ENCODE measurements around the gene EFNA5. TPM values are rescaled to one million over a fixed set of nuclear protein-coding genes. Genes with fewer than 3 reads are reported as not detected.

The EFNA5 gene
- total RNA-seq, 6 experiments from 2014 or later = 0.26 TPM; not detected in 5

GRCh38 chr5:107414802-107415201, 255.9 kb downstream of the EFNA5 start:
- no peak for DNase-seq
- H3K27me3 Mint-ChIP-seq (ENCODE audit: insufficient read depth) = peaks cover 6% of the 10 kb centered on the region; the same call in 1 of the 2 replicates
- no peak overlapping the region for H3K4me3 Mint-ChIP-seq
- no peak overlapping the region for H3K27ac Mint-ChIP-seq
- TF ChIP-seq CTCF (IDR thresholded peaks at IDR 0.05) = no peak
- H3K4me1 Mint-ChIP-seq (ENCODE audit: low read depth) = no peaks in the 10 kb centered on the region
- no peaks in the 10 kb centered on the region for H3K36me3 Mint-ChIP-seq (ENCODE audit: low read depth)
- H3K9me3 Mint-ChIP-seq = no peaks in the 10 kb centered on the region; the same call in 1 of the 2 replicates

- no peak overlapping the region for H3K4me3 Mint-ChIP-seq
- H3K36me3 Mint-ChIP-seq (ENCODE audit: low read depth) = no peaks in the 10 kb centered on the region
- peaks cover 4% of the 10 kb centered on the region for H3K9me3 Mint-ChIP-seq
Observed at GRCh38 chr5:107413754-107414153, 257.0 kb downstream of the EFNA5 start.

GRCh38 chr5:107408564-107408963, 262.2 kb downstream of the EFNA5 start:
- Mint-ChIP-seq H3K36me3 (ENCODE audit: low read depth) (no peaks in the 10 kb centered on the region), H3K4me1 (ENCODE audit: low read depth) (no peaks in the 10 kb centered on the region), H3K27ac (no peak overlapping the region)

More at GRCh38 chr5:107413754-107414153, 257.0 kb downstream of the EFNA5 start:
- DNase-seq = no peak
- TF ChIP-seq CTCF (IDR thresholded peaks at IDR 0.05) = no peak
- Mint-ChIP-seq H3K27me3 (ENCODE audit: insufficient read depth) (peaks cover 2% of the 10 kb centered on the region; the same call in 1 of the 2 replicates), H3K4me1 (ENCODE audit: low read depth) (no peaks in the 10 kb centered on the region), H3K27ac (no peak overlapping the region)

GRCh38 chr5:107407713-107408298, 262.9 kb downstream of the EFNA5 start:
- Mint-ChIP-seq H3K9me3 (peaks cover 7% of the 10 kb centered on the region), H3K4me3 (no peak overlapping the region), H3K27ac (no peak overlapping the region), H3K36me3 (ENCODE audit: low read depth) (no peaks in the 10 kb centered on the region), H3K4me1 (ENCODE audit: low read depth) (no peaks in the 10 kb centered on the region), H3K27me3 (ENCODE audit: insufficient read depth) (peaks cover 5% of the 10 kb centered on the region; the same call in 1 of the 2 replicates)
- TF ChIP-seq CTCF (IDR thresholded peaks at IDR 0.05) = no peak
- DNase-seq = no peak

More at GRCh38 chr5:107408564-107408963, 262.2 kb downstream of the EFNA5 start:
- TF ChIP-seq CTCF (IDR thresholded peaks at IDR 0.05) = no peak
- H3K27me3 Mint-ChIP-seq (ENCODE audit: insufficient read depth) = peaks cover 2% of the 10 kb centered on the region; the same call in 1 of the 2 replicates
- no peak for DNase-seq
- peaks cover 7% of the 10 kb centered on the region for H3K9me3 Mint-ChIP-seq
- H3K4me3 Mint-ChIP-seq = no peak overlapping the region

- Mint-ChIP-seq H3K9me3 (peaks cover 7% of the 10 kb centered on the region), H3K4me1 (ENCODE audit: low read depth) (no peaks in the 10 kb centered on the region), H3K27ac (no peak overlapping the region), H3K4me3 (no peak overlapping the region), H3K27me3 (ENCODE audit: insufficient read depth) (peaks cover 4% of the 10 kb centered on the region; the same call in 1 of the 2 replicates), H3K36me3 (ENCODE audit: low read depth) (no peaks in the 10 kb centered on the region)
- TF ChIP-seq CTCF (IDR thresholded peaks at IDR 0.05) = no peak
- no peak for DNase-seq
Observed at GRCh38 chr5:107404595-107405374, 266.0 kb downstream of the EFNA5 start.
